Choroid plexus epithelial cell (primary cell): ENCODE results near the gene SLC44A3.
A peak's percentile ranks its signal among the peaks of the same experiment; 100 is the strongest.

Experiments used
- DNase-seq: peaks from one replicate; pipeline ENCODE4 v3.0.0-alpha.2; 2010; ENCODE audit warnings: low read depth
- H3K4me3 ChIP-seq: 2 replicates; pipeline ENCODE4 v1.5.1; 2011; ENCODE audit warnings: low read depth, mild to moderate bottlenecking, control low read depth, low read length, moderate library complexity
- TF ChIP-seq, protein P1 (sequence below): conservative IDR thresholded peaks from 2 replicates; pipeline ENCODE4 v1.5.1; 2011; ENCODE audit warnings: low read depth, mild to moderate bottlenecking, control low read depth, inconsistent platforms, low read length, moderate library complexity

Gene SLC44A3

DNA sequence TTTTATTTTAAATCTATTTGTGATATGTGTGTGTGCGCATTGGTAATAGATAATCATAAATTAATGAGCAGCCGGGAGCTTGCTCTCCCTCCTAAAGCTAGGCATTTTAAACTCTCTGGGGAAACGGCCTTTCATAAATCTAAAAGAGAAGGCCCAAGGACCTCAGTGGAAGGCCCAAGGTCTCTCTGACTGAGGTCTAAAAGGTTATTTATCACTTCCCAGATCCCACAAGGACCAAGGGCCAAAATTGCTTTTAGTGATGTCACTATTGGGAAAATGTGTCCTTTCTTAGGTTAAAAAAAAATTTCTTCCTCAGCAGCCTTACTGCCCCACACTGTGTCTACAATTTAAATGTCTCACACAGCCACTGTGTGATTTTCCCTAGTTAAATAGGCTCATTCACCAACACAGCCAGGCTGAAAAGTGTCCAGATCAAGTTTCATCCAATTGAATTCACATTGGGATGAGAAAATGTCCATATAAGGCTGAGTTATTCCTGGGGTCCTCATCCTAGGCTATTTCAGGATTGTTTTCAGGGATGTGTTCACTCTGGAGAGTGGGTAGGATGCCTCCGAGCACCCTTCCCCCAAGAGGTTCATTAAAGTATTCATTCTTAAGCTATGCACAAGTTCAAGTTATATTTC is 46.1 kb downstream of the SLC44A3 start:
- TF ChIP-seq, protein P1, sequence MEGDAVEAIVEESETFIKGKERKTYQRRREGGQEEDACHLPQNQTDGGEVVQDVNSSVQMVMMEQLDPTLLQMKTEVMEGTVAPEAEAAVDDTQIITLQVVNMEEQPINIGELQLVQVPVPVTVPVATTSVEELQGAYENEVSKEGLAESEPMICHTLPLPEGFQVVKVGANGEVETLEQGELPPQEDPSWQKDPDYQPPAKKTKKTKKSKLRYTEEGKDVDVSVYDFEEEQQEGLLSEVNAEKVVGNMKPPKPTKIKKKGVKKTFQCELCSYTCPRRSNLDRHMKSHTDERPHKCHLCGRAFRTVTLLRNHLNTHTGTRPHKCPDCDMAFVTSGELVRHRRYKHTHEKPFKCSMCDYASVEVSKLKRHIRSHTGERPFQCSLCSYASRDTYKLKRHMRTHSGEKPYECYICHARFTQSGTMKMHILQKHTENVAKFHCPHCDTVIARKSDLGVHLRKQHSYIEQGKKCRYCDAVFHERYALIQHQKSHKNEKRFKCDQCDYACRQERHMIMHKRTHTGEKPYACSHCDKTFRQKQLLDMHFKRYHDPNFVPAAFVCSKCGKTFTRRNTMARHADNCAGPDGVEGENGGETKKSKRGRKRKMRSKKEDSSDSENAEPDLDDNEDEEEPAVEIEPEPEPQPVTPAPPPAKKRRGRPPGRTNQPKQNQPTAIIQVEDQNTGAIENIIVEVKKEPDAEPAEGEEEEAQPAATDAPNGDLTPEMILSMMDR, result no peak
- DNase-seq, result peak; percentile 60
- H3K4me3 ChIP-seq, result no peak overlapping the region

DNA sequence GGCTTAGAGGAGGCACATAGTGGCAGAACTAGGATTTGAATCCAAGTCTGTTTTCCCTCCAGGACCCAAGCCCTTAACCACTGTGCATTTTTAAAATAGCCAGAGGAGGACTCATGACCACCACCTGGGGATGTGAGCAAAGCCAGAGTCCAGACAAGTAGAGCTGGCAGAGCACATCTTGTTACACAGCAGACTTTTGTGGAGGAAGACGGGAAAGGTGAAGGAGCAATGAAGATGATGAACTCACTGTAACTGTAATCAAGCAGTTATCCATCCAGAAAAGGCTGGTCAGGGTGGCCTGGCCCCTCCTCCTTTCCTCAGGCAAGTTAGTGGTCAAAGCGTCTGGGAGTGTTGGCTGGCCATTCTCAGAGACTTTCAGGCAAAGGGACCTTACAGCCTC is 50.9 kb downstream of the SLC44A3 start:
- TF ChIP-seq, protein P1, result no peak
- DNase-seq, result peak; percentile 52
- no peak overlapping the region for H3K4me3 ChIP-seq

DNA sequence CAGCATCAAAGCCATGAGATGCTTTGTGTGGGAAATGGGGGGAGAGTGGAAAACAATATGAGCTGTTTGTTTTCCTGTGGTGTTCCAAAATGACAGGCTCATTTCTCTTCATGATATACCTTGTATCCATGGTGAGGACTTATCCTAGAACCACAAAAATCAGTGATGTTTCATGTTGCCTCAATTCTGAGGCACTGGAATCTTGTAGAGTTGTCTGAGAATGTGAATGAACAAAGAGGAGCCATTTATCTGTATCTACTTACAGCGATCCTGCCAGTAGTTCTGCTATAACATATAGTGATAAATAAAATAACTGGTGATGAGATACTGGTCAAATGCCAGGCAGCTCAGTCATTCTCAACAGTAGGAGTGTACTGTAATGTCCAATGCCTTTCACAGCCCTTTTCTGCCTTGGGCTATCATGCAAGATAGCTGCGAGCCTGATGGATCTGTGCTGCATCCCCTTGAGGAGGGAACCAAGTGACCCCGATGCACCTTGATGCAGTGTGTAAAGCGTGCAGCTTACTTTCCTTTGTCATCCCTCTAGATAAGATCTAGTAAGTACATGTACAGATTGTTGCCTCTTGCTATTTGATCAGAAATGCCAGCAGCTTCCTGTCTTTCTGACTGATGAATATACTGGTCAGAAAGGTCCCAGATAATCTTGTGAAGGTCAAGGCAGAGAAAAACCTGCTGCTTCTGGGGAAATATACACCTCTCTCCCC is 52.8 kb downstream of the SLC44A3 start:
- DNase-seq, result no peak
- TF ChIP-seq, protein P1, result no peak
- no peak overlapping the region for H3K4me3 ChIP-seq

- no peak overlapping the region for H3K4me3 ChIP-seq
- peak; percentile 34 for DNase-seq
- TF ChIP-seq, protein P1, result no peak
Observed at GRCh38 chr1:94873520-94874351, 53.6 kb downstream of the SLC44A3 start.

DNA sequence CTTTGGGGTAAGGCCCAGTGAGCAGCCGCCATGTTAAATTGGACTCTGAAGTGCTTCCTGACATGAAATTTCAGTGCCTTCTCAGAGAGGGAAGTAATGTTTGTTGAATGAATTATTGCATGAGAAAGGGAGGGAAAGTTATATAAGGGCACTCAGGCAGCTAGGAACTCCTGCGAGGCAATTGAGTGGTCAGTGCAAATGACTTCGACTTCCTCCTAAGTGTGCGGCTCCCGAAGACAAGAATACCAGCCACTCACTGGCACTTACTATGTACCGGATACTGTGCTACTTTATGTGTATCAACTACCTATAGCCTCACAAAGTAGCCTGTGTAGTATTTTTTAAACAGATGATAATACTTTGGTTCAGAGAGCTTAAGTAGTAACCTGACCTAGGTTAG is 54.3 kb downstream of the SLC44A3 start:
- DNase-seq, result no peak

DNA sequence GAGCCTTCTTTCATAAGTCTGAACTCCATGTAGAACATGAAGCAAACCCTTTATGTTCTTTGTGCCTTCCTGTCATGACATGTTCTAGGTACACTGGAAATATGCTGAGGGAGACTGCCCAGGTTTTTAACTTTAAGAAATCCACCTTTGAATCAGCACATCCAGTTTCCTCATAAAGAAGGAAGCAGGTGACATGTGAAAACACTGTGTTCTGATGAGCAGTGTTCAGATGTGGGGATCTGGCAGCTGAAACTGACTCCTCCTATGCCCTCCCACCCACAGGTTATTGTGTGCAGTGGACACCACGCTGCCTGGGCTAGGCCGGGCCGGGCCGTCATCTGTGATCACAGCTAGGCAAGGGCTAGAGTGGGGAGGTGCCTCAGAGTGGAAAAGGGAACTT is 55.6 kb downstream of the SLC44A3 start:
- TF ChIP-seq, protein P1, result no peak
- no peak for DNase-seq

More for the DNA sequence above, 54.3 kb downstream of the SLC44A3 start:
- H3K4me3 ChIP-seq, result no peak overlapping the region
- TF ChIP-seq, protein P1, result no peak

More for the DNA sequence above, 55.6 kb downstream of the SLC44A3 start:
- no peak overlapping the region for H3K4me3 ChIP-seq
